HepG2 (cell line): ENCODE measurements around the gene COL25A1.

Experiments used
- EHMT2 ChIP-seq: fragments of 200-600 bp; sonication (generic); IDR thresholded peaks from 2 replicates; pipeline ENCODE4 v1.7.0; 2017; ENCODE audit warnings: antibody characterized with exemption, low read depth, low read length, borderline replicate concordance
- HNF4G ChIP-seq, 2 experiments: sonication (generic) in 1 of 2; formaldehyde crosslinking in 1 of 2; IDR thresholded peaks; 2 replicates each; pipeline versions ENCODE4 v1.4.0 to v1.6.1; 2011 to 2020; ENCODE audit warnings: borderline replicate concordance in 2 of 2, low read depth in 2 of 2, mild to moderate bottlenecking in 2 of 2, low read length in 1 of 2, missing genetic modification reagents in 1 of 2, moderate library complexity in 1 of 2
- KLF16 ChIP-seq, 2 experiments: sonication (generic) in 1 of 2; formaldehyde crosslinking in 1 of 2; IDR thresholded peaks; 2 replicates each; pipeline versions ENCODE4 v1.6.1 to v1.8.0; 2016 to 2023; ENCODE audit warnings: missing genetic modification reagents in 2 of 2, missing compliant biosample characterization in 1 of 2
- SCMH1 ChIP-seq: sonication (generic); formaldehyde crosslinking; IDR thresholded peaks from 2 replicates; pipeline ENCODE4 v1.9.0; 2021; ENCODE audit warnings: missing genetic modification reagents, mild to moderate bottlenecking, borderline replicate concordance
- TGIF2 ChIP-seq: IDR thresholded peaks from 2 replicates; pipeline ENCODE4 v1.6.1; 2016; ENCODE audit warnings: control low read depth, missing compliant biosample characterization
- TIGD3 ChIP-seq: sonication (generic); formaldehyde crosslinking; IDR thresholded peaks from 2 replicates; pipeline ENCODE4 v1.5.1; 2020; ENCODE audit warnings: mild to moderate bottlenecking, missing genetic modification reagents, borderline replicate concordance
- ZBTB1 ChIP-seq: sonication (generic); formaldehyde crosslinking; IDR thresholded peaks from 2 replicates; pipeline ENCODE4 v1.4.0; 2020; ENCODE audit warnings: missing genetic modification reagents, borderline replicate concordance
- ZNF317 ChIP-seq: sonication (generic); formaldehyde crosslinking; IDR thresholded peaks from 2 replicates; pipeline ENCODE4 v1.5.0; 2020; ENCODE audit warnings: mild to moderate bottlenecking, missing genetic modification reagents
- TF ChIP-seq, protein P1 (sequence below): sonication (generic); formaldehyde crosslinking; IDR thresholded peaks from 2 replicates; pipeline ENCODE4 v1.4.0; 2020; ENCODE audit warnings: missing genetic modification reagents, borderline replicate concordance

GRCh38 chr4:109155084-109155483, 147.4 kb downstream of the COL25A1 start:
- TF ChIP-seq ZBTB1 (CRISPR knock-in tag) (no peak), TIGD3 (CRISPR knock-in tag) (no peak), TGIF2 (no peak), KLF16 (CRISPR knock-in tag; IDR thresholded peaks at IDR 0.05) (no peak), EHMT2 (no peak), HNF4G (IDR thresholded peaks at IDR 0.05; ENCODE audit: borderline replicate concordance, low read depth, low read length) (no peak), HNF4G (CRISPR knock-in tag; IDR thresholded peaks at IDR 0.05; ENCODE audit: borderline replicate concordance, low read depth) (no peak), SCMH1 (CRISPR knock-in tag) (no peak), ZNF317 (no peak)
- TF ChIP-seq, protein P1, sequence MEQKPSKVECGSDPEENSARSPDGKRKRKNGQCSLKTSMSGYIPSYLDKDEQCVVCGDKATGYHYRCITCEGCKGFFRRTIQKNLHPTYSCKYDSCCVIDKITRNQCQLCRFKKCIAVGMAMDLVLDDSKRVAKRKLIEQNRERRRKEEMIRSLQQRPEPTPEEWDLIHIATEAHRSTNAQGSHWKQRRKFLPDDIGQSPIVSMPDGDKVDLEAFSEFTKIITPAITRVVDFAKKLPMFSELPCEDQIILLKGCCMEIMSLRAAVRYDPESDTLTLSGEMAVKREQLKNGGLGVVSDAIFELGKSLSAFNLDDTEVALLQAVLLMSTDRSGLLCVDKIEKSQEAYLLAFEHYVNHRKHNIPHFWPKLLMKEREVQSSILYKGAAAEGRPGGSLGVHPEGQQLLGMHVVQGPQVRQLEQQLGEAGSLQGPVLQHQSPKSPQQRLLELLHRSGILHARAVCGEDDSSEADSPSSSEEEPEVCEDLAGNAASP, result no peak
